HG03520 (cell line): Measurements from ENCODE around the gene RAPSN.

Experiments used
- ATAC-seq: cut with Tn5 transposase; IDR thresholded peaks from one replicate; pipeline ENCODE4 v1.9.1; 2021; ENCODE audit warnings: mild to moderate bottlenecking, moderate library complexity; ENCODE audit not compliant: unreplicated experiment

RAPSN gene

GRCh38 chr11:47448566-47449427 is at the start of gene RAPSN:
Gene RAPSN, minus strand, starts transcription at chr11:47449136. Its CDS starts 172 bp downstream, at chr11:47448964.
- no peak for ATAC-seq

DNA sequence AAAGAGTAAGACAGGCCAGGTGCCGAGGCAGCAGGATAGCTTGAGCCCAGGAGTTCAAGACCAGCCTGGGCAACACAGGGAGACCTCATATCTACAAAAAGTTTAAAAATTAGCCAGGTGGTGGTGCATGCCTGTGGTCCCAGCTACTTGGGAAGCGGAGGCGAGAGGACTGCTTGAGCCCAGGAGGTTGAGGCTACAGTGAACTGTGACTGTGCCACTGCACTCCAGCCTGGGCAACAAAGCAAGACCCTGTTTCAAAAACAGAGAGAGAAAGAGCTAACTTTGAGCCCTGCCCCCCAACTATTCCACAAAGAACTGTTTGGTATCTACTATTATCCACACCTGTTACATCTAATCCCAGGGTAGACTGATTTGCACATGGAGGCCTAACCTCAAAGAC is 49.2 kb upstream of the RAPSN start:
- no peak for ATAC-seq

DNA sequence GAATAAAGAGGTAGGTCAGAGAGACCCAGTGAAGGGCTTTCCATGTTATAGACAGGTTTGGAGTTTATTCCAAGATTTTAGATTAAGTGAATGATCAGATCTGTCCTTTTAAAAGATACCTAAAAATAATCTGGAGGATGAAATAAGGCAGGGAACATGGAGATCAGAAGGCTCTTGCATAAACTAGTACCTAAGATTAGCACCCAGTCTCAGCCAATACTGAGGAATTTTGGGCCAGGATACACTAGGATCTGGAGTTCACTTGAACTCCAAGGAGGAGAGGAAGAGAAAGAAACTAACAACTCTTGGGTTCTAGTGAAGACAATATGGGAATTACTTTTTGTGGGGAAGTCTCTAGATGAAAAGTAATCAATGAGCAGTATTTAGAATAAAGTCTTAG is 47.9 kb upstream of the RAPSN start:
- ATAC-seq = no peak

- no peak for ATAC-seq
These were observed 46.9 kb upstream of the RAPSN start for GRCh38 chr11:47495856-47496217.

DNA sequence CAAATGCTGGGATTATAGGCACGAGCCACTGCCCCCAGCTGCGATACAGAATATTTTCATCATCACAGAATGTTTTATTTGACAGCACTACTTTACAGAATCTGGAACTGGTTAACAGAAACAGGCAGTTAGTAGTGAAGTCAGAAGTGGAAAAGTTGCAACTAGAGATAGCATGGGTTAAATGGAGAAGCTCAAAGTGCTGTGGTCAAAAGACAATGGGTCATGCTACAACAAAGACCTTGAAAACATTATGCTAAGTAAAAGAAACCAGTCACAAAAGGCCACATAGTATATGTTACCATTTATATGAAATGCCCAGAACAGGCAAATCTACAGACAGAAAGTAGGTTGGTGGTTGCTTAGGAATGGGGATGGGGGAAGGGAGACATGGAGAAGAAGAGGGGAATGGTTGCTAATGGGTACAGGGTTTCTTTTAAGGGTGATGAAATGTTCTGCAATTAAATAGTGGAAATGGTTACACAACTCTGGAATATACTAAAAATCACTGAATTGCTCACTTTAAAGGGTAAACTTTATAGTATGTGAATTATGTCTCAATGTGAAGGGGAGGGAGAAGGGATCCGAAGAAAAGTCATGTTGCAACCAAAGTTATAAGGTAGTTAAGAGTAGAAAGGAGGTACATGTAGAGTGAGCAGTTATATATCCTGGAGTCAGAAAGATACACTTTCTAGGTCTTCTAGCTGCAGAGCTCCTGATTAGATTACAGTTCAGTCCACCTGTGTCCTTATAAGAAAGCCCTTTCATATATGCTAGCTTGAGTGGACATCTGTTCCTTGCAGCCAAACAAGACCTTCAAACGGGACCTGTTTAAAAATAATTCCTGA is 46.3 kb upstream of the RAPSN start:
- ATAC-seq = no peak

DNA sequence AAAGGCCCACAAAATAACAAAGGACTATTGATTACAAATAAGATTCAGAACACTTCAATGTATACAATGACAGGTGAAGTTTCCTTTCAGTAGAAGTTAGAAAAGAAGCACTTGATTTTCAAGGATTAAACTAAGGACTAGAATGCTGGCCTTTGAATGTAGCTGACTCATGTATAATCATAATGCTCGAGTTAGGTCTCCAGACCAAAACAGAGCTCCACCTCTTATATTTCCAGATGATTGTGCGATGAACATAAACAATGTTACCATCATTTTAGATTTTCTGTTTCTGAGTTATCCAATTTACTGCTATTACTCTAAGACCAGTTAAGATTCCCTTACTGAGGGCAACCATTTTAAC is 40.4 kb upstream of the RAPSN start:
- no peak for ATAC-seq

DNA sequence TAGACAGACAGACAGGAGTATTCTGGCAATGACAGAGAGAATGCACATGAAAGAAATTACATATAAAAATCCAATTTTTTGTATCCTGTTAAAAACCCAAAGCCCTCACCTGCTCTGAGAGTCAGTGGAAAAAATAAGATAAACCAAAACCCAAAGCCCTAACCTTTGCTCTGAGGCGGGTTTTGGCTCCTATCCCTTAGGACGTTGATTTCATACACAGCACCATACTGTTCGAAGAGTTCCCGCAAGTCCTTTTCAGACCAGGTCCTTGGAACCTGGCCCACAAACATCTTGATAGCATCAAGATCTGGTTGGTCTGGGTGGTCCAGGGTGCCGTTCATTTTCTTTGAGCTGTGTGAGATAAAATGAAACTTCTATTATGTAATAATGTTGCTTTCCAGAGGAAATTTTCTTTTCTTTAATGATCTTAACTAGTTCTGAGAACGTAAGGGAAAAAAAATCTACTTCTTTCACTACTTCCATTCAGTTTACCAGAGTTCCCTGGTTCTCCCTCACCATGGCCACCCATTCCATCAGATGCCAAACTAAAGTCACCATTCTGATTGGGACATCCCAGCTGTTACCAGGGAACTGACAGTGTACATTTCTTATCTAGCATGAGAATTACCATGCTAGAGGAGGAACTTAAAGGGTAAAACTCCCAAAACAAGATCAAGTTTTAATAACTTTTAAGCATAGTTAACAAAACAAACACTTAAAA is 39.9 kb upstream of the RAPSN start:
- no peak for ATAC-seq

GRCh38 chr11:47488111-47488510 is 39.2 kb upstream of the RAPSN start:
- no peak for ATAC-seq

- ATAC-seq = no peak
These were observed 38.5 kb upstream of the RAPSN start for GRCh38 chr11:47487421-47487820.

GRCh38 chr11:47485107-47485506 is 36.2 kb upstream of the RAPSN start:
- ATAC-seq = no peak

DNA sequence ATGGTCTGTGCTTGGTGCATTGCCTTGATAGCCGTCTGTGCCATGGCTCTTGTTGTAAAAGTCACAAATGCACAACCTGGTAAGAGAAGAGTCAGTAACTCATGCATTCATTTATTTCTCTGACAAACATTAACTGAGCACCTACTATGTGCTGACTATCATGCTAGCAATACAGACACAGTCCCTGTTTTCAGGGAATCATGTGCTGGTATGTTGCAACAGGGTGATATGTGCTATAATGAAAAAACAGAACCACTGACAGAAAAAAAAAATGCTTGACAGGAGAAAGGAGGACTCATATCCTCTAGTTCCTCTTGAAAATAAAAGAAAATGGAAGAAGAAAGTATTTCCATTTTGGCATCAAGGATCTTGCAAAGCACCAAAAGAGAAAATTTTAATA is 34.5 kb upstream of the RAPSN start:
- no peak for ATAC-seq

GRCh38 chr11:47480762-47481161 is 31.8 kb upstream of the RAPSN start:
- ATAC-seq = no peak

DNA sequence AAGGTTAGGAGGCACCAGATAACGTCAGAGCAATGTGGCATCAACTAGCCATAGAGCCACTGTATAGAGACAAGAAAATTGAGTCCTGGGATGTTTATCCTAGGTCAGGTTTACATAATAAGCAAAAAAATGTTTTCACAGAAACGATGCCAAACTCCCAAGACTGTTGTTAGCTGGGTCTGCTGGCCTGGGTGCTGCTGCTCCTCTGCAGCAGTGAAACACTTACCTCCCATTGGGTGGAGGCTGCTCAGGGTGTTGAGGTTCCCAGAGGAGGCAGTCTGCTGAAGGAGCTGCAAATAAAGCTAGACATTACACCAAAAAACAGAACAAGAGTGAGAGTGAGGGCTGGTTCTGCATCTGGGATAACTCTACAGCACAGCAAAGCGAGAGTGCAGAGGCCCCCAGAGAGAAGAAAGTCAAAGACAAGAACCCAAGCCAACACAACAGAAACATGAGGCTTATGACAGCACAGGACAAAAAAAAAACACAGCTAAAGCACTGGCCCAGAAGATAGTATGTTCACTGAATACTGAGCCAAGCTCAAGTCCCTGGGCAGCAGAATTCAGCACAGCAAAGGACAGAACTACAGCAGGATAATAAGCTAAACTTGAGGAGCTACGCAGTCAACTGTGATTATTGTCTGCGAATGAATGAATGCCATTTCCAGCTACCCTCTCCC is 29.9 kb upstream of the RAPSN start:
- no peak for ATAC-seq

- ATAC-seq = no peak
These were observed 28.8 kb upstream of the RAPSN start for GRCh38 chr11:47477753-47478152.

- no peak for ATAC-seq
These were observed 28.4 kb upstream of the RAPSN start for GRCh38 chr11:47477323-47477722.

DNA sequence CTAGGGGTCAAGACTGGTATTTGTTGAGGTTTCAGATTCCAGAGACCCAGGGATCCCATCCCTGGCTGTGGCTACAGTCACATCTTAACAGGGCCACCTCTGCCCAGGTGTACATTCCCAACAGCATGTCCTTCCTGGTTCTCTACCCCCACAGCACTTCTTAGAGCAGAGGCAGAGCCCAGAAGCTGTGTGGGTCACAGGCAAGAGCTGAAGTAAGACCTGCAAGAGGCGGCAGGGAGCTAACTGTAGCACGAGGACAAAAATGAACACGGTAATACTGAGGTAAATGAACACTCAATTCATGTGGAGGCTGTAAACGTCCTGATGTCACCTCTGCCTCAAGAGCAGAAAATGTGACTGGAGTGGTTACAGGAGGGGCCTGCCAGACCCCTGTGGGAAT is 21.7 kb upstream of the RAPSN start:
- no peak for ATAC-seq

DNA sequence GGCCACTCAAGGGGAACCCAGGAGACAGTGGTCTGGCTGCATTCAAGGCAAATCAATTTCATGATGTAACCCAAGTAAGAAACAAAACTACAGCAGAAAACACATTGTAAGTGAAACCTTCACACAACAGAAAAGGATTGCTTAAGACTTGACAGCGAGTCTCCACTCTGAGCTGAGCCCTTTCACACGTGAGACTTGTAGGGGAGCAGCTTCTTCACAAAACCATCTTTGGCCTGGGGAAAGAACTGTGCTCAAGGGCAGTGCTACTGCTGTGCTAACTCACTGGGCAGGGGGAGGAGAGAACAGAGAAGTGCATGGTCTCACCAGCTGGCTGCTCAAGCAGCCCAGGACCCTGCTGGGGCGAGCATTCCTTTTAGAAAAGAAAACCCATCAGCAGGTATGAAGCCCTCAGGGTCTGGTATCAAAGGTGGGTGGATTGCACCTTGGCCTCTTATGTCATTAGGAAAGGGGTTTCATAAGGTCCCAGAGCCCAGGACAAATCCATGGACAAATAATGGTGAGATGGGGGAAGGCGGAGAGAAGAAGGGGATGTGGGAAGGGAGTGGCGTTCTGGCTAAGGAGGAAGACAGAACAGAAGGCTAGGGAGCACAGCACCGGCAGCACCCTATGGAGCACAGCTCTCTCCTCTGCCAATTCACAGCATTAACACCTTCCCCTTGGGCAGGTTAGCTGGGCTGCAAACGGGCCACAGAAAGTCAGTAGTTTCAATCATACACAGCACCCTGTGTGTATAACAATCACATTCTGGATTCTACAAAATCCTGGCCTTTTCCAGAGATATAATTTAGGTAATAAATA is 20.6 kb upstream of the RAPSN start:
- ATAC-seq = no peak

DNA sequence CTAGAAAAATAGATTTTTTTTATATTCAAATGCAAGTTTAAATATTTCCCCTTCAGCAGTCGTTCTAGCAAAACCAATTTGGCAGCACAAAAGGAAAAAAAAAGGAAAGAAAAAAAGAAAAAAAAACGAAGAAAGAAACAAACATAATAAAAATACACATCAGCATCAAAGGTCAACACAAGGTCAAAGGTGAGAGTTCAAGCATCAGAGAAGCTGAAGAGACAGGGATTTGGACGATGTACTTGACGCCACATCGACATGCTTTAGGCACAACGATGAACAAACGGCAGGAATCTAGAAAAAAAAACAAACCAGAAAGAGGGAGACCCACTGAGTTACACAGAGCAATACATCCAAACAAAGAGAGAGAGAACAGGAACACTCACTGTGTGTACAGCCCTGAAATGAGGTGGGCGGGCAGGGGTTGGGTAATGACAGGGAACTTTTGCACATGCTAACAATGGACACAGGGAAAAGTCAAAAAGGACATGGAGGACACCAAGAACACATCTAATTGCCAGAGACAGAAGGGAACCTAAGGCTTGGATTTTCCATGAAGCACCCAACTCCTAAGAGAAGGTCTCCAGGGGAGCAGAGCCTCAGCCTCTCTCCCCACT is 19.8 kb upstream of the RAPSN start:
- no peak for ATAC-seq

- no peak for ATAC-seq
These were observed 18.4 kb upstream of the RAPSN start for GRCh38 chr11:47467357-47467756.
